CD4-positive, CD25-positive, alpha-beta regulatory T cell (primary cell): ENCODE measurements around the gene DNAH14. TPM values are rescaled to one million over a fixed set of nuclear protein-coding genes. Genes with fewer than 3 reads are reported as not detected.

Experiments used
- ATAC-seq, 2 donors: fragments of 150-1000 bp; cut with Tn5 transposase; one replicate each; pipeline ENCODE4 v1.10.0; 2021; ENCODE audit warnings: low read depth in 2 of 2, moderate number of reproducible peaks in 2 of 2, moderate library complexity in 1 of 2
- DNase-seq, 3 donors: peaks; one replicate each; pipeline versions ENCODE4 v3.0.0 to v3.0.0-alpha.2; 2012 to 2022; ENCODE audit warnings: mixed read lengths in 1 of 3
- H3K27ac ChIP-seq: one replicate; pipeline ENCODE4 v1.7.0; 2013; ENCODE audit warnings: mild to moderate bottlenecking, low read length; ENCODE audit not compliant: insufficient read depth, poor library complexity, severe bottlenecking
- H3K27me3 ChIP-seq: one replicate; pipeline ENCODE4 v1.7.0; 2013; ENCODE audit warnings: low read length; ENCODE audit not compliant: control insufficient read depth, insufficient read depth
- H3K36me3 ChIP-seq: one replicate; pipeline ENCODE4 v1.7.0; 2013; ENCODE audit warnings: mild to moderate bottlenecking, low read length, moderate library complexity; ENCODE audit not compliant: control insufficient read depth, insufficient read depth
- H3K4me1 ChIP-seq: 2 replicates; pipeline ENCODE4 v1.7.0; 2013; ENCODE audit warnings: mild to moderate bottlenecking, low read length; ENCODE audit not compliant: insufficient read depth, control insufficient read depth, poor library complexity, severe bottlenecking
- H3K4me3 ChIP-seq: one replicate; pipeline ENCODE4 v1.7.0; 2013; ENCODE audit warnings: low read depth, mild to moderate bottlenecking, low read length, moderate library complexity
- H3K9me3 ChIP-seq, 2 experiments: 1 replicate in 1 of 2; 2 replicates in 1 of 2; pipeline ENCODE4 v1.7.0; 2013; ENCODE audit warnings: low read length in 2 of 2, mild to moderate bottlenecking in 1 of 2, moderate library complexity in 1 of 2; ENCODE audit not compliant: control insufficient read depth in 2 of 2
- H3K27ac Mint-ChIP-seq, 3 donors: one replicate each; pipeline ENCODE4 v1.8.0; 2020 to 2022; ENCODE audit warnings: mild to moderate bottlenecking in 3 of 3, mixed read lengths in 3 of 3, moderate library complexity in 2 of 3
- H3K27me3 Mint-ChIP-seq: one replicate; pipeline ENCODE4 v1.8.0; 2022; ENCODE audit warnings: mild to moderate bottlenecking, mixed read lengths
- H3K36me3 Mint-ChIP-seq: one replicate; pipeline ENCODE4 v1.8.0; 2020; ENCODE audit warnings: mixed read lengths
- H3K4me1 Mint-ChIP-seq, 4 donors: one replicate each; pipeline ENCODE4 v1.8.0; 2020 to 2022; ENCODE audit warnings: mixed read lengths in 4 of 4, mild to moderate bottlenecking in 1 of 4
- H3K4me3 Mint-ChIP-seq, 4 donors: one replicate each; pipeline ENCODE4 v1.8.0; 2020 to 2022; ENCODE audit warnings: mild to moderate bottlenecking in 4 of 4, mixed read lengths in 4 of 4, moderate library complexity in 3 of 4
- H3K9me3 Mint-ChIP-seq, 7 donors: one replicate each; pipeline ENCODE4 v1.8.0; 2020 to 2022; ENCODE audit warnings: mixed read lengths in 7 of 7, mild to moderate bottlenecking in 3 of 7, moderate library complexity in 2 of 7
- polyA plus RNA-seq, 4 donors: library from polyadenylated mRNA; unstranded; fragments of 300-500 nt; fragmentation: Illumina TruSeq; gene quantifications; one replicate each; pipeline ENCODE4 v1.2.3, GENCODE V29; 2021
- total RNA-seq: library from RNA; stranded (reverse); gene quantifications from one replicate; pipeline ENCODE4 v1.2.3, GENCODE V29; 2022

DNAH14 gene
- total and polyA plus RNA-seq, 5 donors from 2014 or later, result 0.02 to 0.13 TPM; not detected in 3

DNA sequence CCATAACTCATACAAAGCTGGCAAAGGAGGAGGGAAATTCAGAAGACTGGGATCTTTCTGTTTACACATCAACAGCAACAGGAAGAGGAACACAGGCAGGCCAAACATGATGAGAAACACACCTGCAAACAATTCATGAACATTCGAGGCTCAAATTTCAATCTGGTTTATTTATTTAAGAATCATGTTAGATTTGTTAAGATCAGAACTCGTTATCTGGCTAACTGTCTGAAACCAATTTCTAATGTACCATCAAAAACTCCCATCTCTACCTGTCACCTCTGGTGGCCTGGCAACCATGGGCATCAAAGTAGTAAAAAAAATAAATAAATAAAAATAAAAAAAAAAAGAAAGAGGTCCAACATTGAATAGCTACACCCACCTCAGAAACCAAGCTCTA lies 488.6 kb downstream of the DNAH14 start:
- ATAC-seq (no peak), DNase-seq (no peak)
- Histone ChIP-seq H3K27ac (no peak overlapping the region), H3K27me3 (no peaks in the 10 kb centered on the region), H3K9me3 (no peaks in the 10 kb centered on the region), H3K4me3 (no peak overlapping the region), H3K36me3 (peaks cover 89% of the 10 kb centered on the region), H3K4me1 (peaks cover 6% of the 10 kb centered on the region)
- Mint-ChIP-seq H3K4me3 (no peak overlapping the region), H3K27me3 (no peaks in the 10 kb centered on the region), H3K9me3 (peaks cover 0 to 1% (median 0%) of the 10 kb centered on the region in 7 donors), H3K27ac (peak overlapping the region in 2 of 3 donors; percentile 68 to 76), H3K36me3 (peaks cover 54% of the 10 kb centered on the region), H3K4me1 (peaks cover 36 to 46% (median 41%) of the 10 kb centered on the region in 4 donors)

DNA sequence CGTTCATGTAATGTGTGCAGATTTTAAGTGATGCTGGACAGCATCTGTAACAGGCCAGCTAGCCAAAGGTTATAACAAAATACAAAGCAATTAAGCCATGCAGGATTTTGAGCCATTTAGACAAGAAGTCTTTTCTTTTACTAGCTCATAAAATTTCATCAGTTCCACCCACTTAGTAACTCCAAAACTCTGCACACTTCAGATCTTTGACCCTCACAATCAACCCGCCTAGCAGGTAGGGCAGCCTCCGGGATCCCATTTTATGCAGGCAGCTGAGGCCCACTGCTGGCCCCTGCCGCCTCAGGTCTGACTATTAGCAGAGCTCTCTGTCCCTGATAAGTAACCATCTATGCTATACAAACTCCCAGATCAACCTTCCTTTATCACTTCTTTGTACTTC lies 489.1 kb downstream of the DNAH14 start:
- Mint-ChIP-seq H3K27ac (peak overlapping the region in 1 of 3 donors; percentile 23), H3K9me3 (peaks cover 0 to 1% (median 0%) of the 10 kb centered on the region in 7 donors), H3K4me3 (no peak overlapping the region), H3K4me1 (peaks cover 39 to 52% (median 46%) of the 10 kb centered on the region in 4 donors), H3K36me3 (peaks cover 56% of the 10 kb centered on the region), H3K27me3 (no peaks in the 10 kb centered on the region)
- DNase-seq (no peak), ATAC-seq (no peak)
- H3K27ac ChIP-seq, result no peak overlapping the region
- no peak overlapping the region for H3K4me3 ChIP-seq
- H3K9me3 ChIP-seq, result no peaks in the 10 kb centered on the region
- H3K4me1 ChIP-seq, result peaks cover 11% of the 10 kb centered on the region
- H3K36me3 ChIP-seq, result peaks cover 87% of the 10 kb centered on the region
- no peaks in the 10 kb centered on the region for H3K27me3 ChIP-seq

GRCh38 chr1:225422031-225422605 lies 492.6 kb downstream of the DNAH14 start:
- Histone ChIP-seq H3K4me3 (no peak overlapping the region), H3K36me3 (peaks cover 53% of the 10 kb centered on the region), H3K27me3 (no peaks in the 10 kb centered on the region), H3K9me3 (no peaks in the 10 kb centered on the region), H3K4me1 (peaks cover 43% of the 10 kb centered on the region), H3K27ac (no peak overlapping the region)
- Mint-ChIP-seq H3K4me1 (peaks cover 57 to 72% (median 64%) of the 10 kb centered on the region in 4 donors), H3K4me3 (peak overlapping the region in 3 of 4 donors; percentile 27 to 66 (median 41)), H3K36me3 (peaks cover 37% of the 10 kb centered on the region), H3K9me3 (no peaks in the 10 kb centered on the region), H3K27ac (peak overlapping the region in 1 of 3 donors; percentile 80), H3K27me3 (no peaks in the 10 kb centered on the region)
- no peak for DNase-seq
- no peak for ATAC-seq

DNA sequence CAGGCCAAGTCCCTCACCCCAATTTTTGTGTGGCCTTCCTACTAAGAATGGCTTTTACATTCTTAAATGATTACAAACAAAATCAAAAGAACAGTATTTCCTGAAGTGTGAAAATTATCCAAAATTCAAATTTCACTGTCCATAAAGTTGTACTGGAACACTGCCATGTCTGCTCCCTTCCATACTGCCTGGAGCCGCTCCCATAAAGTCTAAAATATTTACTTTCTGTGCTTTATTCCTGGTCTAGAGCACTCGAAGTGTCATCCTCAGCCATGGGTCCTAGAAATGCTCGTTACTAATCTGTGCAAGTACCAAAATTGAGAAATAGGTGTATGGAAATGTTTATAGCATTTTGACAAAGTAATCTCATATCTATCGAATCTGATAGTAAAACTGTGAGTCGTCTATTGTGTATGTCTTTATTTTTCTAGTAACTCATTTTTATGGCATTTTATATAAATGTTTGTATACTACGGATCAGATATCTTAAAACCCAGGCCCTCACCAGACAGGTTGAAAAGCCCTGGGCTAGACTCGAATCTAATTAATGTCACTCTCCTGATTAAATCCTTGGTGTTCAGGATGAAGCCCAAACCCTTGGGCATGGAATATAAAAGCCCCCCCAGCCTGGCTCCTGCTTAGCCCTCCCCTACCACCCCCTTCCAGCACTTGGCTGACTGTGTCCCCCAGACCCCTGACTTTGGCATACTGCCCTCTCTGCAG lies 493.5 kb downstream of the DNAH14 start:
- H3K36me3 ChIP-seq, result peaks cover 45% of the 10 kb centered on the region
- no peak overlapping the region for H3K27ac ChIP-seq
- peaks cover 43% of the 10 kb centered on the region for H3K4me1 ChIP-seq
- H3K9me3 ChIP-seq, result no peaks in the 10 kb centered on the region
- DNase-seq (no peak), ATAC-seq (no peak)
- H3K27me3 ChIP-seq, result no peaks in the 10 kb centered on the region
- H3K27me3 Mint-ChIP-seq, result no peaks in the 10 kb centered on the region
- H3K4me1 Mint-ChIP-seq, result peaks cover 53 to 68% (median 60%) of the 10 kb centered on the region in 4 donors
- H3K36me3 Mint-ChIP-seq, result peaks cover 33% of the 10 kb centered on the region
- peak overlapping the region in 3 of 4 donors; percentile 38 to 92 (median 75) for H3K4me3 Mint-ChIP-seq
- no peaks in the 10 kb centered on the region for H3K9me3 Mint-ChIP-seq
- peak overlapping the region; percentile 42 for H3K4me3 ChIP-seq
- H3K27ac Mint-ChIP-seq, result peak overlapping the region in 2 of 3 donors; percentile 73 to 90

DNA sequence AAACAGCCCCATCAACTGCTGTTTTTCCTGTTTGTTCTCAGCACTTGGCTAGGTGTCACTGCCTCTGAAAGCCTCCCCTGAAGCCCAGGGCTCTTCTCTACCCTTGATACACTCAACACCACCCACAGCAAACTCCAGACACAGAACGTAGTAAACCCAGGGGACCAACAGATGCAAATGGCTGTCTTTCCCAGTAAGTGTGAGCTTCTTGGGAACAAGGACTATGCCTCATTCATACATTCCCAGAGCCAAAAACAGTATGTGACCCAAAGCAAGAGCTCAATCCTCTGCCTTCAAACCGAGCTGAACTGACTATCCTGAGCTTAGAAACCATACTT lies 494.0 kb downstream of the DNAH14 start:
- H3K27ac Mint-ChIP-seq, result peak overlapping the region; percentile 73 to 95 (median 90)
- H3K27me3 Mint-ChIP-seq, result no peaks in the 10 kb centered on the region
- H3K4me1 Mint-ChIP-seq, result peaks cover 52 to 66% (median 58%) of the 10 kb centered on the region in 4 donors
- Histone ChIP-seq H3K4me3 (peak overlapping the region; percentile 42), H3K27me3 (no peaks in the 10 kb centered on the region), H3K4me1 (peaks cover 45% of the 10 kb centered on the region), H3K36me3 (peaks cover 40% of the 10 kb centered on the region), H3K9me3 (no peaks in the 10 kb centered on the region), H3K27ac (no peak overlapping the region)
- H3K4me3 Mint-ChIP-seq, result peak overlapping the region; percentile 33 to 92 (median 68)
- H3K36me3 Mint-ChIP-seq, result peaks cover 29% of the 10 kb centered on the region
- no peak for DNase-seq
- ATAC-seq, result no peak
- no peaks in the 10 kb centered on the region for H3K9me3 Mint-ChIP-seq

DNA sequence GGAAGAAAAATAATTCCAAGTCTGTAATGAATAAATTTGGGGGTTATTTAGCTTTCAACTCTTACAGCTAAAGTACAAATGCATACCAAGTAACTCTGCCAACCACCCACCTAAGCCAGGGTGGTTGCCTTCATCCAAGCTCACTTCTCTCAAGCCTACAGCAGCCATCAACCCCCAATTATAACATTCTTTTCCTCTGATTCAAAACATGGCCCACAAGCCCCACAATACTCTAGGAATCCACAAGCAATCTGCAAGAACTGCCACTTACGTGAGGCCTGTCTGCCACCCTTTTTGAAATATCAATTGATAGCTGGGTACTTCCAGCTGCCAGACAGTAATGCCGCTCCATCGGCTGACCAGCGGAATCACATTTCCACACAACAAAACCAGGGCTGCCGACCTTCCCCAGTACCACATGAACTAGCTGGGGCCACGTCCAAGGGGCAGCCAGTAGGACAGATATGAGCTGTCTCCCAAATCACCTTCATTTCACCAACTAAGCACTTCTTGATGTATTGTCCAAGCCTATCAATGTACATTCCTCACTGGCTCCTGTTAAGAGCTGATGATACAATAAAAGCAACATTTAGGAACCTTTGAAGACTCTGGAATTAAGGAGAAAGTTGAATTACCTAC lies 495.2 kb downstream of the DNAH14 start:
- Mint-ChIP-seq H3K27me3 (peaks cover 8% of the 10 kb centered on the region), H3K4me3 (peak overlapping the region; percentile 61 to 98 (median 94)), H3K27ac (peak overlapping the region in 2 of 3 donors; percentile 82 to 90), H3K9me3 (no peaks in the 10 kb centered on the region), H3K4me1 (peaks cover 53 to 71% (median 64%) of the 10 kb centered on the region in 4 donors), H3K36me3 (peaks cover 21% of the 10 kb centered on the region)
- Histone ChIP-seq H3K36me3 (peaks cover 29% of the 10 kb centered on the region), H3K9me3 (no peaks in the 10 kb centered on the region), H3K4me3 (peak overlapping the region; percentile 93), H3K4me1 (peaks cover 52% of the 10 kb centered on the region), H3K27ac (no peak overlapping the region), H3K27me3 (no peaks in the 10 kb centered on the region)
- DNase-seq, result no peak
- no peak for ATAC-seq

- Mint-ChIP-seq H3K4me3 (peak overlapping the region; percentile 92 to 98 (median 96)), H3K27me3 (peaks cover 8% of the 10 kb centered on the region), H3K27ac (peak overlapping the region; percentile 82 to 92 (median 90)), H3K4me1 (peaks cover 50 to 69% (median 63%) of the 10 kb centered on the region in 4 donors), H3K36me3 (peaks cover 18% of the 10 kb centered on the region), H3K9me3 (no peaks in the 10 kb centered on the region)
- H3K27ac ChIP-seq, result no peak overlapping the region
- ATAC-seq (no peak), DNase-seq (peak in 1 of 3 donors; percentile 23)
- peak overlapping the region; percentile 93 for H3K4me3 ChIP-seq
- peaks cover 24% of the 10 kb centered on the region for H3K36me3 ChIP-seq
- no peaks in the 10 kb centered on the region for H3K9me3 ChIP-seq
- peaks cover 52% of the 10 kb centered on the region for H3K4me1 ChIP-seq
- H3K27me3 ChIP-seq, result no peaks in the 10 kb centered on the region
Measured at GRCh38 chr1:225425201-225425786, 495.8 kb downstream of the DNAH14 start.
